Peyer's patch (tissue), 4 donors: ENCODE results near the gene GC.

Source experiments
- POLR2A ChIP-seq, 2 donors: fragments of 450-650 bp; IDR thresholded peaks; one replicate each; pipeline ENCODE4 v1.5.1; 2017; ENCODE audit warnings: antibody characterized with exemption in 2 of 2, mild to moderate bottlenecking in 2 of 2, moderate library complexity in 2 of 2
- TF ChIP-seq, protein P1 (sequence below), 6 experiments: fragments of 450-650 bp in 4 of 6; fragments of 200-600 bp in 2 of 6; sonication (generic) in 1 of 6; IDR thresholded peaks; one replicate each; pipeline ENCODE4 v1.5.1; 2017 to 2019; ENCODE audit warnings: antibody characterized with exemption in 6 of 6, mild to moderate bottlenecking in 3 of 6, moderate library complexity in 1 of 6

DNA sequence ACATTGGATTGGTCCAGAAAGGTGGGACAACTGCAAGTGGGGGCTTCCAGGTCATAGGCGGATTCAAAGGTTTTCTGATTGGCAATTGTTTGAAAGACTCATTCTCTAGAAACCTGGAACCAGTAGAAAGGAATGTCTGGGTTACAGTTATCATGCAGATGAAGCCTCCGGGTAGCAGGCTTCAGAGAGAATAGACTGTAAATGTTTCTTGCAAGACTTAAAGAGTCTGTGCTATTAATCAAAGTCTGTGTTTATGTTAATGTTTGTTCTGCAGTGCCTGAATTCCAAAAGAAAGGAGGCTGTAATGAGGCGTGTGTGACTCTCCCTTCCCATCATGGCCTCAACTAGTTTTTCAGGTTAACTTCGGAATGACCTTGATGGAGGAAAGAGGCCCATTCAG, 43.9 kb upstream of the GC start:
- TF ChIP-seq, protein P1, sequence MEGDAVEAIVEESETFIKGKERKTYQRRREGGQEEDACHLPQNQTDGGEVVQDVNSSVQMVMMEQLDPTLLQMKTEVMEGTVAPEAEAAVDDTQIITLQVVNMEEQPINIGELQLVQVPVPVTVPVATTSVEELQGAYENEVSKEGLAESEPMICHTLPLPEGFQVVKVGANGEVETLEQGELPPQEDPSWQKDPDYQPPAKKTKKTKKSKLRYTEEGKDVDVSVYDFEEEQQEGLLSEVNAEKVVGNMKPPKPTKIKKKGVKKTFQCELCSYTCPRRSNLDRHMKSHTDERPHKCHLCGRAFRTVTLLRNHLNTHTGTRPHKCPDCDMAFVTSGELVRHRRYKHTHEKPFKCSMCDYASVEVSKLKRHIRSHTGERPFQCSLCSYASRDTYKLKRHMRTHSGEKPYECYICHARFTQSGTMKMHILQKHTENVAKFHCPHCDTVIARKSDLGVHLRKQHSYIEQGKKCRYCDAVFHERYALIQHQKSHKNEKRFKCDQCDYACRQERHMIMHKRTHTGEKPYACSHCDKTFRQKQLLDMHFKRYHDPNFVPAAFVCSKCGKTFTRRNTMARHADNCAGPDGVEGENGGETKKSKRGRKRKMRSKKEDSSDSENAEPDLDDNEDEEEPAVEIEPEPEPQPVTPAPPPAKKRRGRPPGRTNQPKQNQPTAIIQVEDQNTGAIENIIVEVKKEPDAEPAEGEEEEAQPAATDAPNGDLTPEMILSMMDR (IDR thresholded peaks at IDR 0.05): no peak
- TF ChIP-seq POLR2A (IDR thresholded peaks at IDR 0.05): no peak
